ENCODE measurements around the gene SPATA32.
A peak's percentile ranks its signal among the peaks of the same experiment; 100 is the strongest.

The SPATA32 gene

DNA sequence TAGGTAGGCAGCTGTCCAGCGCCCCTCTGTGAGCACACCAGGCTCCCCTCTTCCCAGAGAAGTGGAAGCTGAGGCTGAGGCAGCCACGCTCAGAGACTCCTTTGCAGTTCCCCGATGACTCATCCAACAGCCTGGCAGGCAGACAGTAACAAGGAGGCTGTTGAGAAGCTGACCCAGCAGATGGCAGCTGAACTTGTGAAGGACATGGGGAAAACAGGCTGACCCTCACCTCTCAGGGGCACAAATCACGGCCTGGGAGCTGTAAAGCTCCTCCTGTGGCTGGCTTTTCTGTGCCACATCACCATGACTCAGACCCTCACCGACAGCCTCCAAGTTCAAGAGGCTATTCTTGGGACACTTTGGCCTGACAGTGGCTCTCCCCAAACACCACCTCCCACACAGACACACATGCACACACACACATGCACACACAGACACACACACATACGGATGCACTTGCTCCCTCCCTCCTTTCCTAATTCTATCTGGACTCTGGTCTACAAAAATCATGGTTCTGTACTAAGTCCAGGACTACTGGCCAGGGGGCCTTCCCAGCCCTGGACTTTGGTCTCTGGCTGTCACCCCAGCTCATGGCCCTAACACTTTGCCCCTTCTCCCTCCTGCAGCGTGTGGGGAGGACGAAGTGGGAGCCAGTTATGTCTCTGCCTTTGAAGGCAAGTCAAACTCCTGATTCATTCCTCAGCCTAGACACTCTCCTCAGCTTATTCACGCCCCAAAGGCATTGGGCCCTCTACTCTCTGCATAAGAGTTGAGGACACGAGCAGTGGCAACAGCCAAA, 31.7 kb upstream of the SPATA32 start:
- peak; percentile 84 for DNase-seq

DNA sequence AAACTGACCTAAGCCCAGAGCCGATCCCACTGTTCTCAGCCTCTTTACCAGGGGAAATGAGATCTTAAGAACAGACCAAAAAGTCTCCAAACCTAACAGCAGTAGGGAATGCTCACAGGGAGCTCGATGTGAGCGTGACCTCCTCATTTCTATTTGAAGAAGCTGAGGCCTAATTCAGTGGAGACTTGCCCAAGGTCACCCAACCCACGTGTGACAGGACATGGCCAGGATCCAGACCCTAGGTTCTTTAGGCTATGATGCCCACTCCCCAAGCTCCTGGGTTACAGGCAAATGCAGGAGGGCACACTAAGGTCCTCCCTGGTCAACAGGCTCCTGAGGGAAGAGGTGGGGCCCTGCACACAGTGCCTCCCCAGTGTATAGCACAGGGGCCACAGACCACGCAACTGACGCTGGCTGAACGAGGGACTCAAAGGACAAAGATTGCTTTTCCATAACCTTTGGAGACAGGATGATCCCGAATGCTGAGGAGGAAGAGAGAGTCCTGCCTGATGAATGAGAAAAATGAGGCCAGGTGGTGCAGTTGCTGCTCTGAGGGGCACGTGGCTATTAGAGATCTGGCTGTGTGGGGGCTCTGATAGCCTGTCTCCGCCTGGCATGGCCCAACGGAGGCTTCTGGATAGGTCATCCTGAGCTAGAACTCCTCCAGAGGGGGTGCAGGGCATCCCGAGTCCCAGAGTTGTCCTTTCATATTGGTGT, 31.0 kb upstream of the SPATA32 start:
- DNase-seq = no peak

DNA sequence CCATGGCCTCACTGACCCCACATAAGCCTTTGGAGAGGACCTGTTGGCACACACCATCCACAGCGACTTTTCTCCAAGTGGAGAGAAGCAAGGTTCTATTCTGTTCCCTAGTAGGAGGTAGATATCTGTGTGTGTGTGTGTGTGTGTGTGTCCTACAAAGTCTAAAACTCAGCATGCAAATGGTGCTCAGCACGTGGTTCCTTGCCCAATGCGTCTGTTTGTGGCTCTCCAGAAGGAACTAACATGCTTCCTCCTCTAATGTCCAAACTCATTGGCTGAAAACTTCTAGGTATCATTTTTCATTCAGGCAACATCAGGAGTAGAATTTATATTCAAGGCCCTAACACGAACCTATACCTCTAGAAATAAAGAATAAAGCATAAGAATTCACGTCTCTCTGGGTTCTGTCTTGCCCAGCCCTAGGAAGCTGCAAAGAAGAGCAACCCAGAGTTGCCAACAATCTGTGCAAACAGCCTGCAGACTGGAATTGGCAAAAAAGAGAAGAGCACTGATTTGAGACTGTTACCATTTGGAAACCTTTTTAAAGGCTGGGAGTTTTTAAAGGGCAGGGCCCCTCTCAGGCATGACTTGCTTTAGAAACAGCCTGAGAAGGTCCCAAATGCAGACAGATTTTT, 29.4 kb upstream of the SPATA32 start:
- no peak for DNase-seq

DNA sequence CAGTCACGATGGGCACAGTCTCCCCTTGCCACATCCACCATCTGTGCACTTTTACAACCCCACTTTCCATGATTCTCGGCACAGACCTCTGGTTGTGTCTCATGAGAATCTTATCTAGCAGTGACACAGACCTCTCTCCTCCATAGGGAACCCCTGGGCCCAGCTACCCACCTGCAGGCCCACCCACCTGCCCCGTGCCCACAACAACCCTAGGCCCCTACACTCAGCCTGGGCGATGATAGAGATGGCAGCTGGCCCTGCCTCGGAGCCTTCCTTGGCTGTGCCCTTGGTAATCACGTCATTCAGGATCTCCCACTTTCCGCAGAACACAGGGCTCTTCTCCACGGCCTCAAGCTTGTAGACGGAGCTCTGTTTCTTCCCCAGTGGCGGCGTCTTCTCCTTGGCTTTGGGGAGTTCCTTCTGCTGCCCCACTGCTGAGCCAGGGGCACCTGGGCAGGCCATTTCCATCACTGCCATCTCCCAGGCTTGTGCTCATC, 28.4 kb upstream of the SPATA32 start:
- DNase-seq = no peak

DNA sequence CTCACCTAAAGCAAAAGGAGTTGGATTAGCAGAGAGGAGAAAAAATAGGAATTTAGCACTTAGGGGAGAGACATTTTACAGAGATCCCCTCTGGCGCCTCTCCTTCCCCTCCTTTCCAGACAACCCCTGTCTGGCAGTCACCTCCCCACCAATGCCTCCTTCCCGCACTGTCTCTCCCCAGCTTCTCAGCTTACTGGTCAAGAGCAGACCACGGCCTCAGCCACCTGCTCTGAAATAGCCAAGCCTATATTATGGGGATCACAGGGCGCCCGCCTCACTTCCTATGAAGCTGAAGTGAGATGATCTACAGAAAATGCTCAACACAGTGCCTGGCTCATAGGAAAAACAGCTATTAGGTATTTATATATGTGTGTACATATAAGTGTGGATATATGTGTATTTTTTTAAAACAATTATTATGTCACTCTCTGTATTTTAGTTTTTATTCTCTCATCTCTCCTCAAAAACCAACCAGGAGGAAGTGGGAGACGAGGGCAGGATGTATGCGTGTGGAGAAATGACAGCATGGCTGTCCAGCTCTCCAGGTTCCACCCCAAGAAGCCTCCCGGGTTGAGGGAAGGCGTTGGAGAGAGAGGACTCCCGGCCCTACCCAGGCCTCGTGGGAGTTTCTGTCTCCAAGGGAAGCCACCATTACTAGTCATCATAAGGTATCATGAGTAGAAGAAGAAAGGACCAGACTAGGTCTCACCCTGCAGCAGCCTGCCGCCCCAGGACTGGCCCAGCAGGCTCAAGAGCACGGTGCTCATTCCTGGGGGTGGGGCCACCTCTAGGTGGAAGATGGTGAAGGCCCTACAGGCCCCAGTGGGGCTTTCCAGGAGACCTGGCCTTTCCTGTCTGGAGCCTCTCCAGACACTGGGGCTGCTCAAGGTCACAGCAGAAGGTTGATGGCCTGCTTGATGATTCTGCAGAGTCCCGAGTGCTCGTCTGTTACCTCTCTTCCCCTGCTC, 27.7 kb upstream of the SPATA32 start:
- DNase-seq = no peak

DNA sequence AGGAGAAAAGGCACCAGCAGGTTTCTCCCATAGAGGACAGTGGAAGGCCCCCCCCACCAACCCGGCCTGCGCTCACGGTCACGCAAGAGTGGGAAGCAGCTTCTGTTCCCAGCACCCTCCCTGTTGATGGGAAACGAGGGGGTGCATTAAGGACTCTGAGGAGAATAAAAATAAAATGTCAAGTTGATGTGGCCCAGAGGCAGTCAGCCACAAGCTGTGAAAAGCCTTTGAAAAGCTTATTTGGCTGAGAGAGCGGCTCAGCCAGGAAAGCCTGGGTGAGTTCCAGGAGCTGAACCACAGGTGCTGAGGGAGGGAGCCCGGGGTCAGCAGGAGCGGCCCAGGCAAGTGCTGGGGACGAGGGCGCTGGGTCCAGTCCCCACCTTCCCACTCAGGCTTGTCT, 26.9 kb upstream of the SPATA32 start:
- no peak for DNase-seq

DNA sequence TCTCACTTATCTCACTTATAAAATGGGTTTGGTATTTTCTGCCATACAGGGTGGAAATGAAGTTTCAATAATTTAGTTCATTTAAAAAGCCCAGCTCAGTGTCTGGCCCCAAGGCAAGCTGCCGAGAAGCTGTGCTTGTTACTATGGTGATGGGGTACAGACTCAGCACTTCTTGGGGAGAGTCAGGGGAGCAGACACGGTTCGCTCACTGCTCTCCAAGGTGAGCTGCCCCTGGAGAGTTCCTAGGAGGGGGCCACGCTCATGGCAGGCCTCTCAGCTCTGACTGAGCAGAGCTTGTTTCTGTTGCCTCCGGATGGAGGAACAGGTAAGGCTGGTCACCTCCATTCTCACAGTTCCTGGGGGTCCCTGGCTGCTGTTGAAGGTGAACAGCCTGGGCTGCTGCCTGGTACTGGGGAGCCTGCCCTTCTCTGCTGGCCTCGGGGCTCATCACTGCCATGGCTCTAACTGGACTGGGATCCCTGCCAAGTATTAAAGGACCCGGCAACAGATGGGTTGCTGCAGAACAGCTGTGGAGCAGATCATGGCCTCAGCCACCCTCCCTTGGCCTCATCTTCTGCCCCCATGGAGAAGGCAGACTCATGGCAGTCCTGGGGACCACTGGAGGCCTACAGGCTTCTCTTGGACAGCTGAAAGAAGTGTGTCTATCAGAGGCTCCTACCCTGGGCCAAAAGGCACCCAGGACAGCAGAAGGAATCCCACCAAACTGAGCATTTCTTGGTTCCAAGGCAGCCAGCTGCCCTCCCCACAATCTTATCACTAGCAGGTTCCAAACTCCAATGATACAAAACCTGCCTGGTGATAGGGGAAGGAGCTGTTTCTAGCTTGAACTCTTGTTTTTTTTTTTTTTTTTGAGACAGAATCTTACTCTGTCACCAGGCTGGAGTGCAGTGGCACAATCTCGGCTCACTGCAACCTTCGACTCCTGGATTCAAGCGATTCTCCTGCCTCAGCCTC, 25.9 kb upstream of the SPATA32 start:
- DNase-seq = no peak

DNA sequence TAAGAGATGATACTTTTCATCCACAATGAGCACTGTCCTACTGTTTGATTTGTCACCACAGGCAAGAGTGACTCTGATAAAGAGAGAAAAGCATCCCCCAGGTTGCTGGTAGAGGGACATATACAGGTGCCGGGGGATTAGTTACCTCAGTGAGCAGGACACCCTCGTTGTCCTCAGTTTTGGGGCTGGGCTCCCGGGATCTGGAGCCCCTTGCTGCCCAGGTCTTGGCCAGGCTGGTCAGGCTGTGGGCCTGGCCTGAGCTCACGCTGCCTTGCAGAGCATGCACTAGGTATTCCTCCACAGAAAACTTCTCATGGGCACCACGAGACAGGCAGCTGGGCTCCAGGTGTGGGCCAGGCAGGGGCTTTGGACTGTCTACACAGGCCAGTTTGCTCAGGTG, 24.4 kb upstream of the SPATA32 start:
- no peak for DNase-seq

DNA sequence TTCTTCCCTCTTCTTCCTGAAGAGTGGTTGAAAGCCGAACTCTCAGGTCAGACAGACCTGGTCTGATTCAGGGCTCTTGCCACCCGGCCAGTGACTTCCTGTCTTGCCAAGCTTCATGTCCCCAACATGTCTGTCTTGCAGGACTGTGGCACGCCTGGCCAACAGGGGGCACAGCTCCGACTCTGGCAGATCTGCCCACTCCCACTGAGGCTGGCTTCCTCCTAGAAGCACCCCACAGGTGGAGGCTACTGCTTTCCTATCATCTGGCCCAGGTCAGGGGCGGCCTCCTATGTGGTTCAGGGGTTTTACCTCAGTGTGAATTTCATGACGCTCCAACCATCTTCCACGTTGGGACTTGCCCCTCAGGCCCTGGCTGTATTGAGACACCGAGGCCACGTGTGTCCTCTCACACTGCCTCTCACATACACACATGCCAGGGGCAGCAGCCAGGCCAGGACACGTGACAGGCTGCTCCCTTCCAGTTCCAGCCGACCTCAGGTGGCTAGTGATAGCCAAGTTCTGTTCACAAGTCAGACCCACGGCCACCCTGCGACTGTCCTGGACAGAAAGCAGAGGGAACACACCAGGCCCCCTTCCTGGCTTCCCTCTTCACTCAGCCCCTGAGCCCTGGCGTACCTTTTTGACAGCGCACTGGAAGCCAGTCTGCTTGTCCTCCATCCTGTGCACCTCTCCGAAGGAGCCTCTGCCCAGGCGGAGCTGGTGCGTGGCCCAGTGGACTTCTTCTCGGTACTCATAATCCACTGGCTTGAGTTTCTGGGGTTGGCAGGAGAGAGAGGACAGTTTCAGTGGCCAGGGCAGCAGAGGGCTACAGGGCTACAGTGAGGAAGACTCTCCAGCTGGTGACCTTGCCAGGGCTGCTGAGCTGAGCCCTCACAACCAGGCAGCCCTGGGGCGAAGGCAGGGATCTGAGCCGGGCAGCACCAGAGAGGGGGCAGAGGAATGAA, 22.6 kb upstream of the SPATA32 start:
- no peak for DNase-seq

DNA sequence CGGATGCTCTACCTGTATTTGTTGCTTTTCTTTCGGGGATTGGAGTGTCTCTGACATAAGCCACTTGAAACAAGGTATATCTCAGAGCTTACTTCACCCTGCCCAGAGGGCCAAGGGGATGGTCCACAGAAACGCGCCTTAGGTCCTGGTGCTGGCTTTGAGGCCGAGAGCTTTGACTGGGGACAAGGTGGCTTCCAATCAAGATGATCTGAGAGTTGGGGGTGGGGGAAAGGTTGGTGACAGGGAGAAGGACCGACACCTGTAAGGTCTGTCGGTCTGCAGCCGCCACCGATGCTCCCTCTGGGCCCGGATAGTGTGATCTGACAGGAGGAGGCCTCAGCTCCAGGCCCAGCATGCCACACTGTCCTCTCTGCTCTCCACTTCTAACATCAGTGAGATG, 21.8 kb upstream of the SPATA32 start:
- no peak for DNase-seq

DNA sequence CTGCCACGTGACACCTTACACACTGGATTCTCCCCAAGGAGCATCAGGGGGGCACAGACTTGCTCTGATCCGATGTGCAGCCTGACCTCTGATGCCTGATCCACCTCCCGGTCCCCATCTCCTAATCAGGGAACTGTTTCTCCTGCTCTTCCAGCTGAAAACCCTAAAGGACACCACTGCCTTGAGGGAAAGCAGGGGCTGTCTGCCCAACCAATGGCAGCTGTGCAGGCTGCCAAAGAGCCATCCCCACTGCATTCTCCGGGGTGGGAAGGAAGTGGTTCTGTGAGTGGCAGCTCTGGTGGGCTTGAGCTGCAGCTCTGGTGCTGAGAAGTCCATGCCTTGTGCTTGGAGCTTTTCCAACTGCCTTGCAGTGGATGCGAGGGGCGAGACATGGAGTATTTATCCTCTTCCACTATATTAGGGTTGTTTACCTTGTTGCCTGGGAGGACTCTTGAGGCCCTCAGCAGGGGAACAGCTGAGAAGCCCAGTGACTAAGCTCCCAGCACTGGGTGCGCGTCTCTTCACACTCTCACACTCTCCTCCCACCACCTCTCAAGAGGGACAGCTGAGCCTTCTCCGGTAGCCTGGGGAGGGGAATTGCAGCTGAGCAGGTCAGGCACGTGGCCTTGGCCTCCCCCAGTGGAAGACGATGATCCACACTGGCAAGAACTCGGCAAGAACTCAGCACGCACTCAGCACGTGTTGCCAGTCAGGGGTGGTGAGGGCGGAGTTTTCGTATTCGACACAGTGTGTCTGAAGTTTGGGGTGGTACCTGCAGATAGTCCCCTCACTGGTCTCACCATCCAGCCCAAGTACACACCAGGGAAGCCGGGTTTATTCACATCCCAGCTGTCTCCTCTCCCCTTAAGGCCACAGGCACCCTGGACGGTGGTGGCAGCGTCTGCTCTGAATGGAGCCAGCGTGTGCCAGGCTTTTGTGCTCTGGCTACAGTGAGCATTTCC, 21.1 kb upstream of the SPATA32 start:
- no peak for DNase-seq

DNA sequence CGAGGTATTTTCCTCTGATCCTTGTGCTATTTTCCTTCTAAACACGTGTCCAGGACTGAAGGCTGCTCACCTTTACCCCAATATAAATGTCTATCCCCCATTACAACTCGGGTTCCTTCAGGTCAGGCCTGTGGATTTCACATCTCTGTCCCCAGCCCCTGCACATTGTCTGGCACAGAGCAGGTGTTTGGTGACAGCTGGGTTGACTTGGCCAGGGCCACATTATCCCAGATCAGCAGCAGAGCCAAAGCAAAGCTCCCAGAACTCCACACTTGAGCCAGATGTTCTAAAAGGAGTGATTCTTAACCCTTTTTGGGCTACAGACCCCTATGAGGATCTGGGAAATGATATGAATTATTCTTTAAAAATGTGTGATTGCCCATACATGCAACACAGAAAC, 18.0 kb upstream of the SPATA32 start:
- DNase-seq = no peak

DNA sequence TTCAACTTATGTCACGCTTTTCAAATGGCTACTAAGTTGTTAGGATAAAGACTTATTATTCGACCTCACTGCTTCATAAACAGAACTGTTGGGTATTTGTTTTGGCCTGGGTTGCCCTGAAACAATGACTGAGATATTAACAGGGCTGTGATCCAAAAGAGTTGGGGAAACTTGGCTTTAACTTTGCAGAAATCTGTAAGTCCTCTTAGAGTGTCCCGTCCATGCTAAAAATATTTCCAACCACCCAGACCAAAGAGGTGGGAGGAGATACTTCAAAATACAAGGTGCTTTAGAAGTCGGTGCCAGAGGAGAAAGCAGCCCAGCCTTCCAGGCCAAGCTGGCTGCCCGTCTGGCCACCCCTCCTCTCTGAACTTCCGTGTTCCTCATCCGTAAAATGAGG, 16.1 kb upstream of the SPATA32 start:
- DNase-seq = no peak

DNA sequence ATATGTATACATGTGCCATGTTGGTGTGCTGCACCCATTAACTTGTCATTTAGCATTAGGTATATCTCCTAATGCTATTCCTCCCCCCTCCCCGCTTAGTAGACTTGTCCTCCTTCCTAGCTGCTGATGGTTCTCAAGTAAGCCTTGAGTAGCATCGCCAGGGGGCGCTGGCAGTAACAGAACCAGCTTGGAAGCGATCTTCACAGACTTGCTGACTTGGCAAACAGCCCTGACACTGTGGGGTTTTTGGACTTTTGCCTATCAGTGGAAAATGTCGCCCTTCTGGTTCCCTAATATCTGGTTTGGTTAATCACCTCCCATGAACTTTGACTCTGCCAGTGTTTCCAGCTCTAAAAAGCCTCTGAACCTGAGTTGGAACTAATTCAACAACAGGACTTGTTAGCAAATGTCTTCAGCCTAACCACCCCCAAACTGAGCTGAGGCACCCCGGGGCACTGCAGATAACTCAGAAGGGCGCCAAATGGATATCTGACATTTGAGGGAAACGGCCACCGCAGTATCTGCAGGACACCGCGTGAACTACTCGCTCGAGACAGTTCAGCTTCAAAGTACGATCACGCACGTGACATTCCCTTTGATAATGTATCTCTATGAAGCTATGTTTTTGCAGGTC, 15.4 kb upstream of the SPATA32 start:
- peak; percentile 70 for DNase-seq

DNA sequence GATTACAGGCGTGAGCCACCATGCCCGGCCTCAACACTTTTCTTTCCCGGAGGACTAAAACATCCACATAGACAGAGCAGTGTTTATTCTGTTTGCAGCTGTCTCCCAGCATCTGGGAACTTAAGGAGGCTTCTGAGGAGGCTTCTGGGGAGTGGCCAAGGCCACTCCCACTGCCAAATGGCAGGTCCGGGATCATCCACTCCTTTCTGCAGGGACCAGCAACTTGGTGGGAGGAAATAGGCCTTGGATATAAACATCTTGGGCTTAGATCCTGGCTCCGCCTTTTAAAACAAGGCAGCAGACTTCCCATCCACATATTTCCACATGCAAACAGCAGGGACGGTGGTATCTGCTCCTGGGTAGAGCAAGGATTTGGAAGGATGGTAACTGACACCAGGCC, 14.1 kb upstream of the SPATA32 start:
- no peak for DNase-seq

DNA sequence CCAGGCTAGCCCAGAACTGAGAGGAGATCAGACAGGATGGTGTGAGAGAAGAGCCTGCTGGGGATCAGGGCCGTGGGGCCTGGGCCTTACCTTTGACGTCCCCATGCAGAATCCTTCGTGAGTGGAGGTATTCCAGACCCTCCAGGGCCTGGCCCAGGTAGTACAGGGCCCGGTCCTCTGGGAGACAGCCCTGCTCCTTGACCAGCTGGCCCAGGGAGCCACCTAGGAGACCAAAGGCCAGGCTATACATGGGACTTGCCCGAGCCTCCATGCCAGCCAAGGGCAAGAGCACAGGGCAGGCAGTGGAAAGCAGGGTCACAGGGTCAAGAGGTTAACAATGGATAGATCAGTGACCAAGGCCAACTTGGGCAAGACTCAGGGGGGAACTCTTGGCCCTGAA, 12.1 kb upstream of the SPATA32 start:
- no peak for DNase-seq

DNA sequence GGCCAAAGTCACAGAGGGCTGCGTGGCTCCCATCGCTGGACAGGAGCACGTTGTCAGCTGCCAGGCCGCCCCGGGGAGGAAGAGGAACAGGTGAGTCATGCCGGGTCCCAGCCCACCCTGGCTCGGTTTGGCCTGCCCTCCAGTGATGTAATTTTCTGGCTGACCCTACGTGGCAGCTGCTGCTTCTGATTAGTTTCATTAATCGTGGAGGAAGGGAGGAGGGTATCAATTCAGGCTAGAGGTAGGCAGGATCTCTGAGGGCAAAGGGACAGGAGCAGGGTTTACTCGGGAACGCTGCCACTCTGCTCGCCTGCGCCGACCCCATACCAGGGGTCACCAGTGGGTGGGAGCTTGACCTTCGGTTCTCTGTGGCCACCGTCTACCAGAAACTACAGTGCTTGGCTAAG, 11.7 kb upstream of the SPATA32 start:
- no peak for DNase-seq

DNA sequence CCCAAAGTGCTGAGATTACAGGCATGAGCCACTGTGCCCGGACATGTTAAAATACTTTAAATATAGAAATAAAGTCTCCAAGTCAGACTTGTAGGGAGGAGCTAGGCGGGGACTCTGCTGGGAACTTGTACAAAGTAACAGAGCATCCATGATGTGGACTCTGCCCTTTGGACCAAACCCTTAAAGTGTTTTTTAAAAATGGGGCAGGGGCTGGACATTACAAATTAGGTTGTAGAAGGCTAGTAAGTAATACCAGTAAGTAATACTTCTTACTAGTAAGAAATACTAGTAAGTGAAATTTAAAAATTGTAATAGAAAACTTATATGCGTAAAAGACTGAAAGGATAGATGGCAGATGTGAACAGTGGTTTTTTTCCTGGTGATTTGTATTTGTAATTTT, 9.7 kb upstream of the SPATA32 start:
- DNase-seq = no peak

Data from kidney glomerular epithelial cell (primary cell).